KMS-11 (cell line): ENCODE data around the gene AXDND1.
"Not testable (repeated sequence)": the region's sequence is repeated elsewhere in the genome, so short reads cannot be mapped to it uniquely, and the experiment has no call there.

Source experiments
- H2AFZ ChIP-seq: fragments of 200-600 bp; sonication (generic); 2 replicates; pipeline ENCODE4 v1.6.1; 2016; ENCODE audit warnings: antibody characterized with exemption, mixed run types, low read depth
- H3K27ac ChIP-seq: fragments of 200-600 bp; sonication (generic); 2 replicates; pipeline ENCODE4 v1.6.1; 2016; ENCODE audit warnings: mild to moderate bottlenecking, mixed run types
- H3K27me3 ChIP-seq: fragments of 200-600 bp; sonication (generic); 2 replicates; pipeline ENCODE4 v1.6.1; 2017; ENCODE audit warnings: mild to moderate bottlenecking, low read depth, mixed run types, moderate library complexity; ENCODE audit not compliant: insufficient read depth
- H3K36me3 ChIP-seq: fragments of 200-600 bp; sonication (generic); 2 replicates; pipeline ENCODE4 v1.6.1; 2017; ENCODE audit warnings: mild to moderate bottlenecking, mixed run types; ENCODE audit not compliant: insufficient read depth
- H3K4me1 ChIP-seq: fragments of 200-600 bp; sonication (generic); 2 replicates; pipeline ENCODE4 v1.6.1; 2016; ENCODE audit warnings: mild to moderate bottlenecking, low read depth, mixed run types; ENCODE audit not compliant: poor library complexity, severe bottlenecking
- H3K4me2 ChIP-seq: fragments of 200-600 bp; sonication (generic); 2 replicates; pipeline ENCODE4 v1.7.0; 2016; ENCODE audit warnings: mild to moderate bottlenecking, mixed run types
- H3K4me3 ChIP-seq: fragments of 200-600 bp; sonication (generic); IDR thresholded peaks from 2 replicates; pipeline ENCODE4 v1.6.1; 2017; ENCODE audit warnings: low read depth, low read length, mixed read lengths; ENCODE audit not compliant: insufficient read depth
- H3K79me2 ChIP-seq: fragments of 200-600 bp; sonication (generic); 2 replicates; pipeline ENCODE4 v1.6.1; 2016; ENCODE audit warnings: low read depth, mixed run types; ENCODE audit not compliant: insufficient read depth
- H3K9ac ChIP-seq: fragments of 200-600 bp; sonication (generic); 2 replicates; pipeline ENCODE4 v1.6.1; 2016; ENCODE audit warnings: mild to moderate bottlenecking, mixed run types
- H4K20me1 ChIP-seq: fragments of 200-600 bp; sonication (generic); 2 replicates; pipeline ENCODE4 v1.6.1; 2016; ENCODE audit warnings: mild to moderate bottlenecking, mixed run types; ENCODE audit not compliant: insufficient read depth
- TF ChIP-seq, protein P1 (sequence below): fragments of 200-600 bp; sonication (generic); conservative IDR thresholded peaks from 2 replicates; pipeline ENCODE4 v1.6.1; 2017; ENCODE audit warnings: low read depth, mild to moderate bottlenecking, antibody characterized with exemption, low read length, moderate library complexity, mixed read lengths

AXDND1 gene

GRCh38 chr1:179424610-179425009, 58.8 kb downstream of the AXDND1 start:
- TF ChIP-seq, protein P1, sequence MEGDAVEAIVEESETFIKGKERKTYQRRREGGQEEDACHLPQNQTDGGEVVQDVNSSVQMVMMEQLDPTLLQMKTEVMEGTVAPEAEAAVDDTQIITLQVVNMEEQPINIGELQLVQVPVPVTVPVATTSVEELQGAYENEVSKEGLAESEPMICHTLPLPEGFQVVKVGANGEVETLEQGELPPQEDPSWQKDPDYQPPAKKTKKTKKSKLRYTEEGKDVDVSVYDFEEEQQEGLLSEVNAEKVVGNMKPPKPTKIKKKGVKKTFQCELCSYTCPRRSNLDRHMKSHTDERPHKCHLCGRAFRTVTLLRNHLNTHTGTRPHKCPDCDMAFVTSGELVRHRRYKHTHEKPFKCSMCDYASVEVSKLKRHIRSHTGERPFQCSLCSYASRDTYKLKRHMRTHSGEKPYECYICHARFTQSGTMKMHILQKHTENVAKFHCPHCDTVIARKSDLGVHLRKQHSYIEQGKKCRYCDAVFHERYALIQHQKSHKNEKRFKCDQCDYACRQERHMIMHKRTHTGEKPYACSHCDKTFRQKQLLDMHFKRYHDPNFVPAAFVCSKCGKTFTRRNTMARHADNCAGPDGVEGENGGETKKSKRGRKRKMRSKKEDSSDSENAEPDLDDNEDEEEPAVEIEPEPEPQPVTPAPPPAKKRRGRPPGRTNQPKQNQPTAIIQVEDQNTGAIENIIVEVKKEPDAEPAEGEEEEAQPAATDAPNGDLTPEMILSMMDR: no peak
- no peaks in the 10 kb centered on the region for H3K27me3 ChIP-seq
- H3K4me3 ChIP-seq: no peak overlapping the region
- H3K9ac ChIP-seq: no peak overlapping the region
- H3K36me3 ChIP-seq: no peaks in the 10 kb centered on the region
- no peak overlapping the region for H3K27ac ChIP-seq
- no peak overlapping the region for H2AFZ ChIP-seq
- no peaks in the 10 kb centered on the region for H4K20me1 ChIP-seq
- no peak overlapping the region for H3K4me2 ChIP-seq
- H3K79me2 ChIP-seq: no peaks in the 10 kb centered on the region
- no peaks in the 10 kb centered on the region for H3K4me1 ChIP-seq

GRCh38 chr1:179425186-179425585, 59.4 kb downstream of the AXDND1 start:
- Histone ChIP-seq H2AFZ (no peak overlapping the region), H3K79me2 (no peaks in the 10 kb centered on the region), H3K4me1 (no peaks in the 10 kb centered on the region), H3K36me3 (no peaks in the 10 kb centered on the region), H3K9ac (no peak overlapping the region), H3K4me2 (no peak overlapping the region), H3K4me3 (no peak overlapping the region), H3K27me3 (no peaks in the 10 kb centered on the region), H4K20me1 (no peaks in the 10 kb centered on the region), H3K27ac (no peak overlapping the region)
- TF ChIP-seq, protein P1: no peak

- H3K27ac ChIP-seq: no peak overlapping the region
- H2AFZ ChIP-seq: no peak overlapping the region
- no peak overlapping the region for H3K4me3 ChIP-seq
- no peaks in the 10 kb centered on the region for H4K20me1 ChIP-seq
- H3K9ac ChIP-seq: no peak overlapping the region
- H3K36me3 ChIP-seq: no peaks in the 10 kb centered on the region
- no peak overlapping the region for H3K4me2 ChIP-seq
- no peaks in the 10 kb centered on the region for H3K79me2 ChIP-seq
- TF ChIP-seq, protein P1: no peak
- H3K4me1 ChIP-seq: no peaks in the 10 kb centered on the region
- no peaks in the 10 kb centered on the region for H3K27me3 ChIP-seq
These were observed 71.4 kb downstream of the AXDND1 start for GRCh38 chr1:179437171-179437570.

- not testable (repeated sequence) for H2AFZ ChIP-seq, H3K4me2 ChIP-seq, H3K4me3 ChIP-seq, H4K20me1 ChIP-seq, H3K27ac ChIP-seq, H3K79me2 ChIP-seq, H3K4me1 ChIP-seq, H3K9ac ChIP-seq, H3K36me3 ChIP-seq, H3K27me3 ChIP-seq
These were observed 73.9 kb downstream of the AXDND1 start for GRCh38 chr1:179439646-179440045.

DNA sequence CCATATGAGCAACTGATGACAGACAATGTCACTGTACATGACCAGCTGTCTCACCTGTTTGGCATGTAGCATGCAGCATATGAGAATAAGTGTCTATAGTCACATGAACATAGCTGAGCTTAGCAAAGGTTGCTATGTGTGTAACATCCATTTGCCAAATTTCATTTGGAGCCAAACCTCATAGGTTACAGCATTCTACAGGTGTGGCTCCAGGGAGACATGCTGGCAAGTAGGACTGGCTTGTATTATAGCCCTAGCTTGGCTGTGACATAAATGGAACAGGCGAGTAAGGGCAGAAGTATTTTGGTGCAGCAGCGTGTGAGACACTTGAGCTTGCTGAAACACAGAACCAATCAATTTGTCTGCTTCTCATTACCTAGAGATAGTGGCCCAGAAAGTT, 74.5 kb downstream of the AXDND1 start:
- not testable (repeated sequence) for H3K9ac ChIP-seq, H3K27ac ChIP-seq, H3K27me3 ChIP-seq, H4K20me1 ChIP-seq, H3K4me1 ChIP-seq, H3K79me2 ChIP-seq, H2AFZ ChIP-seq, H3K36me3 ChIP-seq, H3K4me2 ChIP-seq, H3K4me3 ChIP-seq

- Histone ChIP-seq H3K27ac (no peak overlapping the region), H3K4me2 (no peak overlapping the region), H4K20me1 (no peaks in the 10 kb centered on the region), H2AFZ (no peak overlapping the region), H3K9ac (no peak overlapping the region), H3K27me3 (no peaks in the 10 kb centered on the region), H3K4me1 (no peaks in the 10 kb centered on the region), H3K36me3 (no peaks in the 10 kb centered on the region), H3K79me2 (no peaks in the 10 kb centered on the region), H3K4me3 (no peak overlapping the region)
- TF ChIP-seq, protein P1: no peak
These were observed 75.2 kb downstream of the AXDND1 start for GRCh38 chr1:179440971-179441370.
